ENCODE results near the gene ANKRD33B. TPM values are rescaled to one million over a fixed set of nuclear protein-coding genes. Genes with fewer than 3 reads are reported as not detected.
A peak's percentile ranks its signal among the peaks of the same experiment; 100 is the strongest.
"Not testable (repeated sequence)": the region's sequence is repeated elsewhere in the genome, so short reads cannot be mapped to it uniquely, and the experiment has no call there.

Gene ANKRD33B
- total RNA-seq, 4 donors from 2014 or later: 0.70 to 6.6 (median 3.6) TPM

DNA sequence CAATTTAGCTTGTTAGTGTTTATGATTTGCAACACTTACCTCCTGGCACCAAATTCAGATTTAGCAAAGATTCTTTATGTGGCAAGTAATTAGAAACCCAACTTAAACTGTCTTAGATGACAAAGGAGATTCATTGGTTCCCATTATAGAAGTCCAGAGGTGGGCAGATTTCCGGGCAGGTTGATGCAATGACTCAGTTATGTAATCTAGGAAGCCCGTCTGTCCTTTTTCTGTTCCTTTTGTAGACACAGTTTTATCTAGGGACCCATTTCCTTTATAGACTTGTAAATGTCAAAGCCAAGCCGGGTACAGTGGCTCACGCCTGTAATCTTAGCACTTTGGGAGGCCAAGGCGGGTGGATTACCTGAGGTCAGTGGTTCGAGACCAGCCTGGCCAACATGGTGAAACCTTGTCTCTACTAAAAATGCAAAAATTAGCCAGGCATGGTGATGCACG lies 20.3 kb upstream of the ANKRD33B start:
- Histone ChIP-seq H3K4me1 (no peaks in the 10 kb centered on the region), H3K36me3 (no peaks in the 10 kb centered on the region), H3K9me3 (no peaks in the 10 kb centered on the region), H3K27me3 (no peaks in the 10 kb centered on the region), H3K27ac (no peak overlapping the region), H3K4me3 (no peak overlapping the region)
- TF ChIP-seq, protein P1, sequence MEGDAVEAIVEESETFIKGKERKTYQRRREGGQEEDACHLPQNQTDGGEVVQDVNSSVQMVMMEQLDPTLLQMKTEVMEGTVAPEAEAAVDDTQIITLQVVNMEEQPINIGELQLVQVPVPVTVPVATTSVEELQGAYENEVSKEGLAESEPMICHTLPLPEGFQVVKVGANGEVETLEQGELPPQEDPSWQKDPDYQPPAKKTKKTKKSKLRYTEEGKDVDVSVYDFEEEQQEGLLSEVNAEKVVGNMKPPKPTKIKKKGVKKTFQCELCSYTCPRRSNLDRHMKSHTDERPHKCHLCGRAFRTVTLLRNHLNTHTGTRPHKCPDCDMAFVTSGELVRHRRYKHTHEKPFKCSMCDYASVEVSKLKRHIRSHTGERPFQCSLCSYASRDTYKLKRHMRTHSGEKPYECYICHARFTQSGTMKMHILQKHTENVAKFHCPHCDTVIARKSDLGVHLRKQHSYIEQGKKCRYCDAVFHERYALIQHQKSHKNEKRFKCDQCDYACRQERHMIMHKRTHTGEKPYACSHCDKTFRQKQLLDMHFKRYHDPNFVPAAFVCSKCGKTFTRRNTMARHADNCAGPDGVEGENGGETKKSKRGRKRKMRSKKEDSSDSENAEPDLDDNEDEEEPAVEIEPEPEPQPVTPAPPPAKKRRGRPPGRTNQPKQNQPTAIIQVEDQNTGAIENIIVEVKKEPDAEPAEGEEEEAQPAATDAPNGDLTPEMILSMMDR (IDR thresholded peaks at IDR 0.05): no peak
- TF ChIP-seq POLR2A (IDR thresholded peaks at IDR 0.05): no peak
- peak in 1 of 3 donors; percentile 14 for DNase-seq

DNA sequence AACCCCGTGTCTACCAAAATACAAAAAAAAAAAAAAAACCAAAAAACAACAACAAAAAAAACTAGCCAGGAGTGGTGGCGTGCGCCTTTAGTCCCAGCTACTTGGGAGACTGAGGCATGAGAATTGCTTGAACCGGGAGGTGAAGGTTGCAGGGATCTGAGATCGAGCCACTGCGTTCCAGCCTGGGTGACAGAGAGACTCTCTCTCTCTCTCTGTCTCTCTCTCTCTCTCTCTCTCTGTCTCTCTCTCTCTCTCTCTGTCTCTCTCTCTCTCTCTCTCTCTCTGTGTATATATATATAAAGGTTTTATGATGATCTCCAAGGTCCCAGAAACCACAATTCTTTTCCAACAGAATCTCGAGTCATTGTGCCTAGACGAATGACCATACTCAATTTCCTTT lies 18.8 kb upstream of the ANKRD33B start:
- no peaks in the 10 kb centered on the region for H3K27me3 ChIP-seq
- DNase-seq: no peak

DNA sequence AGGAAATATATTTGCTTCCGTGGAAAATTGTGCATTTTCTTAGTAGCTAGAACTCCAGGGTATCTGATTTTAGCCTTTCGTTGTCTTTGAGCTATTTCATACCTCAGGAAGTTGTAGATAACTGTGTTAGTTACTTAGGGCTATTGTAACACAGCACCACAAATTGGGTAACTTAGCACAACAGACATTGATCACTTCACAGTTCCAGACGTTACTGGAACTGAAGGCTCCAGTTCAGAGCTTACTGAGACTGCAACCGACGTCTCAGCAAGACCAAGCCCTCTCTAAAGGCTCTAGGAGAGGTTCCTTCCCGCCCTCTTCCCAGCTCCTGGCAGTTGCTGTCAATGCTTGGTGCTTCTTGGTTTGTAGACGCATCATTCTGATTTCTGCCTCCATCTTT lies 17.7 kb upstream of the ANKRD33B start:
- no peak overlapping the region for H3K27ac ChIP-seq
- DNase-seq: no peak
- TF ChIP-seq POLR2A (IDR thresholded peaks at IDR 0.05): no peak
- TF ChIP-seq, protein P1 (IDR thresholded peaks at IDR 0.05): no peak
- H3K27me3 ChIP-seq: no peaks in the 10 kb centered on the region
- no peak overlapping the region for H3K4me3 ChIP-seq
- H3K4me1 ChIP-seq: no peaks in the 10 kb centered on the region
- H3K9me3 ChIP-seq: no peaks in the 10 kb centered on the region
- no peaks in the 10 kb centered on the region for H3K36me3 ChIP-seq

More for the DNA sequence above, 18.8 kb upstream of the ANKRD33B start:
- no peak overlapping the region for H3K27ac ChIP-seq
- H3K9me3 ChIP-seq: no peaks in the 10 kb centered on the region
- no peaks in the 10 kb centered on the region for H3K36me3 ChIP-seq
- no peaks in the 10 kb centered on the region for H3K4me1 ChIP-seq
- TF ChIP-seq POLR2A (IDR thresholded peaks at IDR 0.05): no peak
- TF ChIP-seq, protein P1 (IDR thresholded peaks at IDR 0.05): no peak
- no peak overlapping the region for H3K4me3 ChIP-seq

DNA sequence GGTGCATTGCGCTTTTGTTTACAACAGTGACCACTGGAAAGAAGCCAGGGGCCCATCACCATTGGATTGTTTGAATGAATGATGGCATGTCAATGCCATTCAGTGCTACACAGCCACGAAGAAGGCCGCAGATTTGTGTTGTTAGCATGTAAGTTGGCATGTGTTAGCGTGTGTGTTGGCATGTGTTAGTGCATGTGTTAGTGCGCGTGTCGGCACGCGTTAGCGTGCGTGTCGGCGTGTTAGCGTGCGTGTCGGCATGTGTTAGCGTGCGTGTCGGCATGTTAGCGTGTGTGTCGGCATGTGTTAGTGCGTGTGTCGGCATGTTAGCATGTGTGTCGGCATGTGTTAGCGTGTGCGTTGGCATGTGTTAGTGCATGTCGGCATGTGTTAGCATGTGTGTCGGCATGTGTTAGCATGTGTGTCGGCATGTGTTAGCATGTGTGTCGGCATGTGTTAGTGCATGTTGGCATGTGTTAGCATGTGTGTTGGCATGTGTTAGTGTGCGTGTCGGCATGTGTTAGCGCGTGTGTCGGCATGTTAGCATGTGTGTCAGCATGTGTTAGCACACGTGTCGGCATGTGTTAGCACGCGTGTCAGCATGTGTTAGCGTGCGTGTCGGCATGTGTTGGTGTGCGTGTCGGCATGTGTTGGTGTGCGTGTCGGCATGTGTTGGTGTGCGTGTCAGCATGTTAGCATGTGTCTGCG lies 15.3 kb upstream of the ANKRD33B start:
- Histone ChIP-seq H3K27me3 (no peaks in the 10 kb centered on the region), H3K9me3 (no peaks in the 10 kb centered on the region), H3K4me1 (no peaks in the 10 kb centered on the region), H3K36me3 (no peaks in the 10 kb centered on the region), H3K27ac (no peak overlapping the region), H3K4me3 (no peak overlapping the region)
- TF ChIP-seq POLR2A (IDR thresholded peaks at IDR 0.05): no peak
- TF ChIP-seq, protein P1 (IDR thresholded peaks at IDR 0.05): no peak
- DNase-seq: no peak

DNA sequence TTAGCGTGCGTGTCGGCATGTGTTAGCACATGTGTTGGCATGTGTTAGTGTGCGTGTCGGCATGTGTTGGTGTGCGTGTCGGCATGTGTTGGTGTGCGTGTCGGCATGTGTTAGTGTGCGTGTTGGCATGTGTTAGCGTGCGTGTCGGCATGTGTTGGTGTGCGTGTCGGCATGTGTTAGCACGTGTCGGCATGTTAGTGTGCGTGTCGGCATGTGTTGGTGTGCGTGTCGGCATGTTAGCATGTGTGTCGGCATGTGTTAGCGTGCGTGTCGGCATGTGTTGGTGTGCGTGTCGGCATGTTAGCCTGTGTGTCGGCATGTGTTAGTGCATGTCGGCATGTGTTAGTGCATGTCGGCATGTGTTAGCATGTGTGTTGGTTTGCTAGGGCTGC lies 14.8 kb upstream of the ANKRD33B start:
- H3K36me3 ChIP-seq, H3K4me1 ChIP-seq, H3K4me3 ChIP-seq, H3K9me3 ChIP-seq, H3K27ac ChIP-seq, H3K27me3 ChIP-seq: not testable (repeated sequence)
- peak in 1 of 3 donors; percentile 25 for DNase-seq

DNA sequence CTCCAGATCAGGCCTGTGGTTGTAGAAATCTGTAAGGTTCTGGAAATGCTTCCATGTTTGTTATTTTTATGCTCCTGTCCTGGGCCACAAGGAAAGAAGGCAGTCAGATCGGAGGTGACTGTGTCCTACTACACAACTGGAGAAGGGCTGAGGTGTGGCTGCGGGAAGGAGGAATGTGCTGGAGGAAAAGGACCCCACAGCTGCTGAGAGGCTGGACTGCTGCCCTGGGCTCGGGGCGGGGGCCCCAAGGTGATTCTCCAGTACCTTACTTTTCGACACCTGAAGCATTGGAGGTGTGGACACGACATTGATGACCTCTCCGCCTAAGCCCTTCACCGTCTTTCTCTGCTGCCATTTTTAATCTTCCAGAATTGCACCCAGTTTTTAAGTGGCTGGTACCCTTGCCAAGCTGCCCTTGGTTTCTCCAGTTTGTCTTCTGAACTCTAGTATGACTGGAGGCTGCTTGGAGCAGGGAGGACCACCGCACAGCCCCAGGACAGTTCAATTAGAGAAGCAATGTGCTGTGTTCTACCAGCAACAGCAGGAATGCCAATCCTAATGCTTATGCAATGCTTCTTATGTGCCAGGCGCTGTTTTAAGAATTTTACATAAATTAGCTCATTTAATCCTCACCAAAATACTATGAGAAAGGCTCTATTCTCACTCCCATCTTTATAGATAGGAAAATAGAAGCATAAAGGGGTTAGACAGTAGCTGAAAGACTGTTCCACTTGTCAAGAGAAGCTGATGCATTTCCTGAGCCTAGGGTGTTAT lies 13.5 kb upstream of the ANKRD33B start:
- Histone ChIP-seq H3K36me3 (no peaks in the 10 kb centered on the region), H3K4me1 (no peaks in the 10 kb centered on the region), H3K27ac (no peak overlapping the region), H3K9me3 (no peaks in the 10 kb centered on the region), H3K4me3 (no peak overlapping the region), H3K27me3 (no peaks in the 10 kb centered on the region)
- peak in 1 of 3 donors; percentile 17 for DNase-seq
- TF ChIP-seq, protein P1 (IDR thresholded peaks at IDR 0.05): no peak
- TF ChIP-seq POLR2A (IDR thresholded peaks at IDR 0.05): no peak
